ENCODE data around the gene FREY1. TPM values are rescaled to one million over a fixed set of nuclear protein-coding genes. Genes with fewer than 3 reads are reported as not detected.

The FREY1 gene
- total RNA-seq, 1 donor from 2014 or later = 0.78 TPM

DNA sequence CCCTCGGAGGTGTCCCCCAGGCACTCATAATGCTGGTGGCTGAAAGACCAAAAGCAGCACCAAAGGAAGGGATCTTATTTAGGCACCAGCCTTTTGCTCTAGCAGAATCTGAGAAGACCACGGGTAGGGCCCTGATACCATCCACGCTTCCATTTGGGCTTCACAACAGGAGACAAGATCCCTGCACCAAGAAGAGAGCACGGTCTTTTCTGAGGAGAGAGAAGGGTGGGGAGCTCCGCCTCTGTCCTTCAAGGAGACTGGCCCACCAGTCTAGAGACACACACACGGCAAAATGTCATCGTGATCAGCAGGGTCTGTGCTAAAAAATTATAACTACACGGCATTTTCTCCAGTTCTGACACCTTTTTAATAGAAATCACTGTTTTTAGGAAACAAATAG, 25.1 kb upstream of the FREY1 start:
- H3K36me3 Mint-ChIP-seq (ENCODE audit: unreplicated experiment) = peaks cover 5% of the 10 kb centered on the region
- TF ChIP-seq, protein P1, sequence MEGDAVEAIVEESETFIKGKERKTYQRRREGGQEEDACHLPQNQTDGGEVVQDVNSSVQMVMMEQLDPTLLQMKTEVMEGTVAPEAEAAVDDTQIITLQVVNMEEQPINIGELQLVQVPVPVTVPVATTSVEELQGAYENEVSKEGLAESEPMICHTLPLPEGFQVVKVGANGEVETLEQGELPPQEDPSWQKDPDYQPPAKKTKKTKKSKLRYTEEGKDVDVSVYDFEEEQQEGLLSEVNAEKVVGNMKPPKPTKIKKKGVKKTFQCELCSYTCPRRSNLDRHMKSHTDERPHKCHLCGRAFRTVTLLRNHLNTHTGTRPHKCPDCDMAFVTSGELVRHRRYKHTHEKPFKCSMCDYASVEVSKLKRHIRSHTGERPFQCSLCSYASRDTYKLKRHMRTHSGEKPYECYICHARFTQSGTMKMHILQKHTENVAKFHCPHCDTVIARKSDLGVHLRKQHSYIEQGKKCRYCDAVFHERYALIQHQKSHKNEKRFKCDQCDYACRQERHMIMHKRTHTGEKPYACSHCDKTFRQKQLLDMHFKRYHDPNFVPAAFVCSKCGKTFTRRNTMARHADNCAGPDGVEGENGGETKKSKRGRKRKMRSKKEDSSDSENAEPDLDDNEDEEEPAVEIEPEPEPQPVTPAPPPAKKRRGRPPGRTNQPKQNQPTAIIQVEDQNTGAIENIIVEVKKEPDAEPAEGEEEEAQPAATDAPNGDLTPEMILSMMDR (IDR thresholded peaks at IDR 0.05; ENCODE audit: partially characterized antibody, unreplicated experiment) = no peak
- H3K4me1 Mint-ChIP-seq (ENCODE audit: low read depth, unreplicated experiment) = peaks cover 4% of the 10 kb centered on the region
- H3K27ac Mint-ChIP-seq (ENCODE audit: unreplicated experiment) = no peak overlapping the region
- DNase-seq = no peak
- peaks cover 5% of the 10 kb centered on the region for H3K9me3 Mint-ChIP-seq (ENCODE audit: unreplicated experiment)
- H3K4me3 Mint-ChIP-seq (ENCODE audit: unreplicated experiment) = no peak overlapping the region
- peaks cover 3% of the 10 kb centered on the region for H3K27me3 Mint-ChIP-seq (ENCODE audit: unreplicated experiment)

DNA sequence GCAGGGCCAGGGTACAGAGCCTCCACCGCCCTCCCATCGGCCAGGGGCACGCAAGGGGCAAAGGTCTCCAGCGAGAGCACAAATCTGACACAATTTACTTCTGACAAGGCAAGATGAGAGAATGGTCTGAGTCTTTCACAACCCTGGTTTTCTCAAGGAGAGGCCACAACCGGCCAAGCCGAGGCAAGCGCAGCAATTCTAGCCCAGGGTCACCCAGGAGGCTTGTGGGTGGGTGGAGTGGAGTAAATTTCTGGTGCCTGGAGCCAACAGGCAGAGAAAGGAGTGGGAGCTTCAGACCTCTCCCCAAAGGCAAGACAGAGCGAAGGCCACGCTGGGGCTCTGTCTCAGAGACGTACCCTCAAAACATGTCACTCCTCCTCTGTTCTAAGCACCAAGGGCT, 24.7 kb upstream of the FREY1 start:
- no peak for DNase-seq
- H3K36me3 Mint-ChIP-seq (ENCODE audit: unreplicated experiment) = peaks cover 5% of the 10 kb centered on the region
- peaks cover 3% of the 10 kb centered on the region for H3K27me3 Mint-ChIP-seq (ENCODE audit: unreplicated experiment)
- no peak overlapping the region for H3K27ac Mint-ChIP-seq (ENCODE audit: unreplicated experiment)
- peaks cover 4% of the 10 kb centered on the region for H3K4me1 Mint-ChIP-seq (ENCODE audit: low read depth, unreplicated experiment)
- H3K9me3 Mint-ChIP-seq (ENCODE audit: unreplicated experiment) = peaks cover 5% of the 10 kb centered on the region
- no peak overlapping the region for H3K4me3 Mint-ChIP-seq (ENCODE audit: unreplicated experiment)
- TF ChIP-seq, protein P1 (IDR thresholded peaks at IDR 0.05; ENCODE audit: partially characterized antibody, unreplicated experiment) = no peak

DNA sequence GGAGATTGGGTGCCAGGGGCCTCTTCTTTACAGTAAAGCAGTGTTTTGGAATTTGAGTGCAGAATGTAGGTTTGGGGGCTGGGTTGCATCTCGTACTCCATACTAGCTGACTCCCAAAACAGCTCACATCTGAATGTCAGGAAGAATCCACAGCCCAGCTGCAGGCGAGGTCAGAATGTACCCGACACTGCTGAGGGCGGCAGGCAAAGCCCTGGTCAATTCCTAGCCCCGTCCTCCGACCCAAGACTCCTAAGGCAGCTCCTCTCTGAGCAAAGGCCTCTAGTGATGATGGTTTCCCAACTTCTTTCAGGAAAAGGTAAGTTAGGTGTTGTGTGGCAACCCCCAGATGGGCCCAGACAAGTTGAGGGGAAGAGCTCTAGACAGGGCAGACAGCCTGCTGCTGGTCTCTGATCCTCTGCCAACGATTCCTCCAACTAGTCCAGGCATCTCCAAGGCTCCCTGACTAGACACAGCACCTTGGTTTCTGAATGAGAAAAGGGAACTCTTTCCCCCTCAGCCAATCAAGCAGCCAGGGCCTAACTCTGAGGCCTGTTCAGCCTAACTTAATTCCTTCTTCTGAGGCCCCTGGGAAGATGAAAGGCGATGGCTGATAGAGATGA, 24.0 kb upstream of the FREY1 start:
- Mint-ChIP-seq H3K4me1 (ENCODE audit: low read depth, unreplicated experiment) (peaks cover 8% of the 10 kb centered on the region), H3K4me3 (ENCODE audit: unreplicated experiment) (no peak overlapping the region), H3K27ac (ENCODE audit: unreplicated experiment) (no peak overlapping the region), H3K27me3 (ENCODE audit: unreplicated experiment) (peaks cover 5% of the 10 kb centered on the region), H3K36me3 (ENCODE audit: unreplicated experiment) (peaks cover 5% of the 10 kb centered on the region), H3K9me3 (ENCODE audit: unreplicated experiment) (peaks cover 5% of the 10 kb centered on the region)
- DNase-seq = no peak
- TF ChIP-seq, protein P1 (IDR thresholded peaks at IDR 0.05; ENCODE audit: partially characterized antibody, unreplicated experiment) = no peak

DNA sequence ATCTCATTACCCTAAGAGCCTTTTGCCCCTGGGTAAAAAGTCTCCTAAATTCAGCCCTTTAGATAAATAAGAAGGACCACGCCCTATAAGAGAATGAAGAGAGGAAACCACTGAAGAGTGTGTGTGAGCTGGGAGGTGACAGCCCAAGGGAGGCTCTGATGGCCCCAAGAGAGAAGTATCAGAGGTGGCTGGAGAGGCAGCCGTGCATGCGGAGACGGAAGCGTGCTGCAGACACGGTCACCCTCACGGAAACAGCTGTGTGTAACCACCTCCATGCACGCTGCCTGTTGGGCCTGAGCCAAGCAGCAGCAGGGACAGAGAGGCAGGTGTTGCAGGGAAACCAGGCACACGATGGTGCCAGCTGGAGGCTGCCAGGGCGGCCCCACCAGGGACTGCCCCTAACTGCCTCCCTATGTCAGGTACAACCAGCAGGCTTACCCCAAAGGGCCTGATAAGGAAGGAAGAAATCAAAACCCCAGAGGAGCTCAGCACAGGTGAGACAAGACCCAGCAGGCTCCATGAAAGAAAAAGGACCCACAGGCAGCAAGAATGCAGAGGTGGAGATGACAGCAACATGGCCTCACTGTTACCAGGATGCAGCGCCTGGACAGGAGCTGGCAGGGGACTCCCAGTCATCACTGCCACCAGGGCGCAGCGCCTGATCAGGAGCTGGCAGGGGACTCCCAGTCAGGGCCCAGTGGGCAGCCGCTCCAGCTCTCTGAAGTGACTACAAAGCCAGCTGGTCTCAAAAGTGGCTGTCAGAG, 23.1 kb upstream of the FREY1 start:
- peaks cover 8% of the 10 kb centered on the region for H3K27me3 Mint-ChIP-seq (ENCODE audit: unreplicated experiment)
- H3K27ac Mint-ChIP-seq (ENCODE audit: unreplicated experiment) = no peak overlapping the region
- H3K36me3 Mint-ChIP-seq (ENCODE audit: unreplicated experiment) = peaks cover 5% of the 10 kb centered on the region
- TF ChIP-seq, protein P1 (IDR thresholded peaks at IDR 0.05; ENCODE audit: partially characterized antibody, unreplicated experiment) = no peak
- peaks cover 7% of the 10 kb centered on the region for H3K9me3 Mint-ChIP-seq (ENCODE audit: unreplicated experiment)
- no peak for DNase-seq
- peaks cover 10% of the 10 kb centered on the region for H3K4me1 Mint-ChIP-seq (ENCODE audit: low read depth, unreplicated experiment)
- no peak overlapping the region for H3K4me3 Mint-ChIP-seq (ENCODE audit: unreplicated experiment)

DNA sequence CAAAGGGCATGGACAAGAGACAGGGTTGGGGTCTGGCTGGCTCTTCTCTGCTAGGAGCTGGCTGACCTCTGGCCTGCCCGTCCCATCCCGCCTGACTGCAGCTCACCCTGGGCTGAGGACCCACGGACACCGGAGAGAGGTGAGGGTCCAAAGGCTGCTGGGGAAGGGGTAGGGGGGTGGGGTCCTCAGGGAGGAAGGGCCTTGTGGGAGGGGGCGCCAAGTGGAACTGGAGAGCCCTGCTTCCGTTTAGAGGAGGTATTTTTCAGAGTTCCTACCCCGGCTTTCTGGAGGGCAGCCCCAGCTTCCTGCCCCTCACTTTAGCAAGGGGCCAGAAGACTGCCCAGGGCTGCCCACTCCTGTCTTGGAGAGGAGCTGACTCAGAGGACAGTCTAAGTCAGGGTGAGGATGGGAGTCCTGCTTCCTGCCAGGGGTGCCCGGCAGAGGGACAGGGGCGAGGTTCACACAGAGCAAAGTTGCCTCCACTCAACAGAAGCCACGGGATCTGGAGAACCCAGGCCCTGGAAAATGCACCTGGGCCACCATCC, 22.5 kb upstream of the FREY1 start:
- Mint-ChIP-seq H3K27me3 (ENCODE audit: unreplicated experiment) (peaks cover 12% of the 10 kb centered on the region), H3K4me1 (ENCODE audit: low read depth, unreplicated experiment) (peaks cover 10% of the 10 kb centered on the region), H3K9me3 (ENCODE audit: unreplicated experiment) (peaks cover 5% of the 10 kb centered on the region), H3K4me3 (ENCODE audit: unreplicated experiment) (no peak overlapping the region), H3K27ac (ENCODE audit: unreplicated experiment) (no peak overlapping the region), H3K36me3 (ENCODE audit: unreplicated experiment) (peaks cover 5% of the 10 kb centered on the region)
- TF ChIP-seq, protein P1 (IDR thresholded peaks at IDR 0.05; ENCODE audit: partially characterized antibody, unreplicated experiment) = no peak
- DNase-seq = no peak
